Skeletal muscle satellite cell (primary cell): ENCODE results near the gene COPB1.
A peak's percentile ranks its signal among the peaks of the same experiment; 100 is the strongest.
"Not testable (repeated sequence)": the region's sequence is repeated elsewhere in the genome, so short reads cannot be mapped to it uniquely, and the experiment has no call there.

ENCODE experiments used
- H3K27me3 ChIP-seq: 2 replicates; pipeline ENCODE4 v1.7.0; 2013; ENCODE audit warnings: low read length; ENCODE audit not compliant: control insufficient read depth, insufficient read depth
- H3K36me3 ChIP-seq: 2 replicates; pipeline ENCODE4 v1.7.0; 2013; ENCODE audit warnings: mild to moderate bottlenecking, control low read depth, low read length; ENCODE audit not compliant: insufficient read depth
- H3K4me1 ChIP-seq: 2 replicates; pipeline ENCODE4 v1.7.0; 2013; ENCODE audit warnings: low read length; ENCODE audit not compliant: control insufficient read depth, insufficient read depth
- H3K4me2 ChIP-seq: 2 replicates; pipeline ENCODE4 v1.7.0; 2013; ENCODE audit warnings: mild to moderate bottlenecking, low read length
- H3K4me3 ChIP-seq: 2 replicates; pipeline ENCODE4 v1.7.0; 2013; ENCODE audit warnings: low read length
- H3K9ac ChIP-seq: 2 replicates; pipeline ENCODE4 v1.7.0; 2013; ENCODE audit warnings: mild to moderate bottlenecking, low read depth, low read length, moderate library complexity
- H3K9me3 ChIP-seq: replicated peaks from 2 replicates; pipeline ENCODE4 v1.7.0; 2013; ENCODE audit warnings: mild to moderate bottlenecking, control low read depth, low read length

Gene COPB1

DNA sequence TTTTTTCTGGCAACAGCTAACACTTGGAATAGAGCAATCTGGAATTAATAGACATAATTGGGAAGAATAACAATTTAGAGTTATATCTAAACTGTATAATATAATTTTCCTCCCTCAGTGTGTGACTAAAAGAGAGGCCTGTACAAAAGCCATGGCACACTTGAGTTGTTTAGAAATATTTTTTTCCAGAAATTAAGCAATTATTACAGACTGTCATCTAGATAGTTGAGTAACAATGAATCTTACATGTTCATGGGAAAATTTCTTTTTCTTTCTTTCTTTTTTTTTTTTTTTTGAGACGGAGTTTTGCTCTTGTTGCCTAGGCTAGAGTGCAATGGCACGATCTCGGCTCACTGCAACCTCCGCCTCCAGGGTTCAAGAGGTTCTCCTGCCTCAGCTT is 35.6 kb upstream of the COPB1 start:
- H3K9me3 ChIP-seq, H3K27me3 ChIP-seq, H3K36me3 ChIP-seq, H3K9ac ChIP-seq, H3K4me2 ChIP-seq, H3K4me1 ChIP-seq, H3K4me3 ChIP-seq: not testable (repeated sequence)

DNA sequence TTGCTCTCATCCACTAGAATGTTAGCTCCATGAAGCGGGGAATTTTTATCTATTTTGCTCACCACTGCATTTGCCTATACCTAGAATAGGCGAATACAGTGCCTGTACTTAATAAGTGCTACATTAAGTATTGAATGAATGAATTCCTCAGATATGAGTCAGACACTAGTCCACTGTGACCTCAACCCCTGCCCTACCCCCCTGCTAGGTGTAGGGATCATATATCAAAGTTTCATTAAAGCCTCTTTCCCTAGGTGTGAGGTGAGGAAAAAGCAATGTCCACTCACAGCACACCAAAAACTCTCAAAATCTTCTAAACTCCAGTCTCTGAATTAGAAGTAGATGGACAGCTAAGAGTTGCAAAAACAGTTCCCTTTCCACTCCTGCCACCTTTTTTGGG is 30.3 kb upstream of the COPB1 start:
- Histone ChIP-seq H3K4me3 (no peak overlapping the region), H3K4me2 (no peak overlapping the region), H3K4me1 (no peaks in the 10 kb centered on the region), H3K9ac (no peak overlapping the region), H3K9me3 (no peaks in the 10 kb centered on the region), H3K27me3 (no peaks in the 10 kb centered on the region), H3K36me3 (no peaks in the 10 kb centered on the region)

DNA sequence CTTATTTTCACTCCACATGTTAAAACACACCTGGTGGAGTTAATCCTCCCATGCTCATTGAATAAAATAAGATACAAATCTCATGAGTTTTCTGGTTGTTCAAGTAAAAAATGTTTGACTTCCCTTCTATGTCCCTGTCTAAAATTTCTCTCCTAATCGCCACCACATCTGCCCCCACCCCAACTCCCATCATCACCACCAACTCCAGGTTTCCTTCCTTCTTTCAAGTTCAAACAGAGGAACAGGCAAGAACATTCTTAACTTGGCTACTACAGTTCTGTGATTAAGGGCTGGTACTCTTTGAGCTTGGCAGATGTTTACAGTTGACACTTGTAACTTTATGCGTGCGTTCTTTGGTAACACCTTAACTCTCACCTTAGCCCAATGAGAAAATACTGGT is 29.7 kb upstream of the COPB1 start:
- Histone ChIP-seq H3K4me3 (no peak overlapping the region), H3K4me2 (no peak overlapping the region), H3K9me3 (no peaks in the 10 kb centered on the region), H3K9ac (no peak overlapping the region), H3K27me3 (no peaks in the 10 kb centered on the region), H3K36me3 (no peaks in the 10 kb centered on the region), H3K4me1 (no peaks in the 10 kb centered on the region)

DNA sequence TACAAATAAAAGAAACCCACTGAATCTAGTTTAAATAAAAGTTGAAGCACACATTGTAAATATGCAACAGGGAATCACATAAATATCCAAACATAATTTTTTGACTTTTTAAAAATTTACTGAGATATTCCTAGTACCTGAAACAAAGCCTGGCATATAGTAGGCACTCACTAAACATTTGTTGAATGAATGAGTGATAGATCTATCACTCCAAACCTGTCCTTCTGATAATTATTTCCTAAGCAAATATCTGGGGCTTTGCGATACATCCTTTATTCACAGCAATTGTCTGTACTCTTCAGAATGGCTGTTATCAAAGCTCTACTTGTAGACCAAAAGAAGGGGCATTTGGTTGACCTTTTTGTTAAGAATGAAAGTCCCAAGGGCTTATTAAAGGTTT is 23.2 kb upstream of the COPB1 start:
- Histone ChIP-seq H3K4me3 (no peak overlapping the region), H3K27me3 (no peaks in the 10 kb centered on the region)

DNA sequence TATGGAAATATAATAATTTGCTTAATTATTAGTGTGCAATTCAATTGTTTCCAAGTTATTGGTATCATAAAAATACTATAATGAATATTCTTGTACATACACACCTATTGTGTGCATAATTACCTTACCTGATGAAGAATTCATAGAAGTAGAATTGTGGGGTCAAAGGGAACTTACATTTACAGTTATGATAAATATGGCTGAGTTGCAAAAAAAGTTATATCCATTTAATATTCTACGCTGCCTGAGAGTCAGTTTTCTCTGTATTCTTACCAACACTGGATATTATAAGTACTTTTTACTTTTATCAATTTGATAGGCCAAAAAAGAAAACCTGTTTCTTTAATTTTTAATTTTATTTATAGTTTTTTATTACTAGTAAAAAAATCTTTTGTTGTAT is 22.6 kb upstream of the COPB1 start:
- no peak overlapping the region for H3K4me3 ChIP-seq
- peaks cover 11% of the 10 kb centered on the region for H3K36me3 ChIP-seq

More for the DNA sequence above, 23.2 kb upstream of the COPB1 start:
- Histone ChIP-seq H3K36me3 (peaks cover 6% of the 10 kb centered on the region), H3K9ac (no peak overlapping the region), H3K4me2 (no peak overlapping the region), H3K9me3 (no peaks in the 10 kb centered on the region), H3K4me1 (peaks cover 9% of the 10 kb centered on the region)

DNA sequence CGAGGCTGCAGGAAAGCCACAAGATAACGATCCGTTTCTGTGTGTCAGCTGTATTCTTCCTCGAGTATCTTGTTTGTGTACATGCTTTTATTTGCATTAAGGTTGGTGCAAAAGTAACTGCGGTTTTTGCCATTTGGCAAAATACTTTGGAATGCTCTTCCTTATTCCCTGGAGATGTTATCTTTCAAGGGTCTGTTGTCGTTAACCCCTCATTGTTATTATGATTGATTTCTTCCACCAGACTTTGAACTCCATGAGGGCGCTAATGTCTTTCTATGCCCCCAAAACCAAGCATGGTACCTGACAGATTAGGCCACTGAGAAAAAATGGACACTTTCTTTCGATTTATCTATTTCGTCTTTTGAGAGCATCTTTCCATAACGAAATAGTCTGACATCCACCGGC is 21.1 kb upstream of the COPB1 start:
- peak overlapping the region; percentile 83 for H3K4me2 ChIP-seq
- peak overlapping the region; percentile 88 for H3K4me3 ChIP-seq

More for the DNA sequence above, 22.6 kb upstream of the COPB1 start:
- H3K27me3 ChIP-seq = no peaks in the 10 kb centered on the region
- H3K9ac ChIP-seq = no peak overlapping the region
- peaks cover 9% of the 10 kb centered on the region for H3K4me1 ChIP-seq
- no peak overlapping the region for H3K4me2 ChIP-seq
- no peaks in the 10 kb centered on the region for H3K9me3 ChIP-seq

DNA sequence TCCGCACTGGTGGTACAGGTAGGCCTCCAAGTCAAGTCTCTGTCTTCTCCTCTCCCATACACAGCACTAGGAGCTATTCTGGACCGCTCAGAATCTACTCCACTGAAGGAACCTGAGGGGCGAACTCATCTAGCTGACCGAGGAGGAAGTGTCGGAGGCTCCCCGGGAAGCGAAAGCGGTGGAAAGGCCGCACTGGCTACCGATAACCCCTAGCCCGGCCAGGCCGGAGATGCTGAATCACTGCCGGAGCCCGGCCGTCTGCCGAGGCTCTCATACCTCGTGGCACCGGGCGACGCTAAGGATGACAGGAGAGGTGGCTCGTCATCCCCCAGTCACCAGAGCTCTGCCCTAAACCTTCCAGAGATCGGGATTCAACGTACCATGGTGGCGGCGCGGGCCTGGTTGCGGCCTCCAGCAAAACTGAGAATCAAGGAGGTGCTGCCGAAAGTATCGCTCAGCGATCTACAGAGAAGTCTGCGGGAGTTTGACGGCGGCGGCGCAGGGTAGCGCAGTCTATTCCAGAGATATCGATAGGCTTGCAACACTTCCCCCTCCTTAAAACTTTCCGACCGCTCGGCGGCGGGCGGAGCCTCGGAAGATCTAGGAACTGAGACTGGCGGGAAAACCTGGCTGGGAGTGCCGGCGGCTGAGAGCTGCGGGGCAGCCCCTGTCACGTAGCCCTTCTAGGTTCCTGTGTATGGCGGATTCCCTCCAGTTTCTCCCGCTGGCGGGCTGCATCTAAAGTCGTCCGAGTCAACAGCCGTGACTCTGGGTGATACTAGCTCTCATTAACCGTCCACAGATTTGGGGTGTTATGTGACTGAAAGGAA is 20.5 kb upstream of the COPB1 start, which contains the start of gene PSMA1:
Gene PSMA1, minus strand, starts transcription at position 470 of the 830 bp plus-strand sequence. Its CDS starts 87 bp downstream, at position 383.
- peaks cover 9% of the 10 kb centered on the region for H3K4me1 ChIP-seq
- H3K9me3 ChIP-seq = no peaks in the 10 kb centered on the region
- H3K4me3 ChIP-seq = peak within 1 kb of the TSS; percentile 88
- peak within 1 kb of the TSS; percentile 98 for H3K9ac ChIP-seq
- peaks cover 22% of the 10 kb centered on the region for H3K36me3 ChIP-seq
- no peaks in the 10 kb centered on the region for H3K27me3 ChIP-seq
- H3K4me2 ChIP-seq = peak within 1 kb of the TSS; percentile 83

More for the DNA sequence above, 21.1 kb upstream of the COPB1 start:
- Histone ChIP-seq H3K9me3 (no peaks in the 10 kb centered on the region), H3K27me3 (no peaks in the 10 kb centered on the region), H3K36me3 (peaks cover 21% of the 10 kb centered on the region), H3K9ac (peak overlapping the region; percentile 98), H3K4me1 (peaks cover 9% of the 10 kb centered on the region)

DNA sequence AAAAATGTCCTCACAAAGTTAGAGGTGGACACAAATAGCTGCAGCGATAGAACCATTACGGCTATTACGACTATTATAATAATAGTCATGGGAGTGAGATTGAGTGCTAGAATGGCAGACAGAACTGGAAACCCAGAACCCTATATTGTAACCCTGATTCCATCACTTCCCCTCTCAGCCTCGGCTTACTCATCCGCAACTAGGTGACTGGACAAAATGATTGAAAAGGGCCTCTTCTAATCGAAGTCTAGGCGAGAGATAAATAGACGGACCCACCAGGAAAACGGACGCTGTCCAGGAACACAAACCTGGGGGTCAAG is 19.9 kb upstream of the COPB1 start:
- H3K27me3 ChIP-seq = no peaks in the 10 kb centered on the region
- peak overlapping the region; percentile 83 for H3K4me2 ChIP-seq
- H3K4me3 ChIP-seq = peak overlapping the region; percentile 88
- peak overlapping the region; percentile 98 for H3K9ac ChIP-seq
- peaks cover 28% of the 10 kb centered on the region for H3K36me3 ChIP-seq
- H3K9me3 ChIP-seq = no peaks in the 10 kb centered on the region
- peaks cover 9% of the 10 kb centered on the region for H3K4me1 ChIP-seq

DNA sequence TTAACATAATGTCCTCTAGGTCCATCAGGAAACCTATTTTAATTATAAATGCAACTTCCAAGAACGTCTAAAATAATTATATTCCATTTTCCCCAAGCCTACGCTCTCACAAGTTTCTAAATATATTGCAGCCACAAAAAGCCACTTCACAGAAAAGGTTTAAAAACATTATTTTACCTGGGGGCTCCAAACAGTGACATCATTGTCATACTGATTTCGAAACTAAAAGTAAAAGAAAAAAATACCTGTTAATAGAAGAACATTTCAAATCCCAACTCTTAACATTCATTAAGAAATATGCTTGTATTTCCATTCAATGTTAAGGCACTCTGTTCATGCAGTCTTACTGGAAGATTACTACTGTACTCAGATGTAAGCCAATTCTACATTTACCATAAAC is 19.2 kb upstream of the COPB1 start:
- Histone ChIP-seq H3K9ac (peak overlapping the region; percentile 98), H3K9me3 (no peaks in the 10 kb centered on the region)

DNA sequence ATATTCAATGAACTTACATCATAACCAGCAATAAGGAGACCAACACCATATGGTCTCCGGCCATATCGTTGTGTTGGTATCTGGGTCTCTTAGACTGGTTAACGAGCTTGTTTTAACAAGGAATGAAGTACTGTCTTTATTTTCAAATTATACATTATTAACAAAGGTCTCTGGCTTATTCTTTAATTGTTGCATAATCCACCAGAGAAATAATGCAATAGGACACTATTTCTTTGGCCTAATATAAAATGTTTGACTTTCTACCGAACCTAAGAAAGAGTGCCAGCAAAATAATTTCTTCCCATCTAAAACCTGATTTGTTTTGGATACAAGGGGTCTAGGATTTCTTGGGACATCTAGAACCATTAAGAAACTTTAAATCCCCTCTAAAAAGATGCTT is 14.2 kb upstream of the COPB1 start:
- H3K9ac ChIP-seq = no peak overlapping the region
- no peak overlapping the region for H3K4me3 ChIP-seq
- H3K36me3 ChIP-seq = peaks cover 78% of the 10 kb centered on the region
- H3K4me1 ChIP-seq = peaks cover 5% of the 10 kb centered on the region
- H3K27me3 ChIP-seq = no peaks in the 10 kb centered on the region
- no peak overlapping the region for H3K4me2 ChIP-seq
- H3K9me3 ChIP-seq = no peaks in the 10 kb centered on the region

More for the DNA sequence above, 19.2 kb upstream of the COPB1 start:
- H3K4me2 ChIP-seq = peak overlapping the region; percentile 83
- peak overlapping the region; percentile 88 for H3K4me3 ChIP-seq
- peaks cover 9% of the 10 kb centered on the region for H3K4me1 ChIP-seq
- no peaks in the 10 kb centered on the region for H3K27me3 ChIP-seq
- peaks cover 35% of the 10 kb centered on the region for H3K36me3 ChIP-seq

DNA sequence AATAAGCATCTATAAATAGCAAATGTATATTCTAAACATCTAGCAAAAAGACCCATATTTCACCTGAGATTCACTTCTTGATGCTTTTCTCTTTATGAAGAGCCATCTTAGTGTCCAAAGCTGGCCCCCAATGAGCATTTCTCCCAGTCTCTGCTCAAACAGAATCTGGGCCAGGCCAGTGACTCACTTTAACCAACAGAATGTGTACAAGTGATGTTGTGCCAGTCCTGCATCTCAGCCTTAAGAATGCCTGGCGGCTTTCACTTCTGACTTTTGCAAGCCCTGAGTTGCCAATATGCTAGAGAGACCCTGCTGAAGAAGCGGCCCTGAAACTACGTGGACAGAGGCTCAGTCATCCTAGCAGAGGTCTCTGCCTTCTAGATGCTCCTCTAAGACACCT is 6.9 kb upstream of the COPB1 start:
- no peak overlapping the region for H3K4me2 ChIP-seq
- peaks cover 74% of the 10 kb centered on the region for H3K36me3 ChIP-seq
- H3K4me1 ChIP-seq = no peaks in the 10 kb centered on the region
- no peak overlapping the region for H3K9ac ChIP-seq
- no peaks in the 10 kb centered on the region for H3K9me3 ChIP-seq
- H3K4me3 ChIP-seq = no peak overlapping the region
- H3K27me3 ChIP-seq = no peaks in the 10 kb centered on the region

DNA sequence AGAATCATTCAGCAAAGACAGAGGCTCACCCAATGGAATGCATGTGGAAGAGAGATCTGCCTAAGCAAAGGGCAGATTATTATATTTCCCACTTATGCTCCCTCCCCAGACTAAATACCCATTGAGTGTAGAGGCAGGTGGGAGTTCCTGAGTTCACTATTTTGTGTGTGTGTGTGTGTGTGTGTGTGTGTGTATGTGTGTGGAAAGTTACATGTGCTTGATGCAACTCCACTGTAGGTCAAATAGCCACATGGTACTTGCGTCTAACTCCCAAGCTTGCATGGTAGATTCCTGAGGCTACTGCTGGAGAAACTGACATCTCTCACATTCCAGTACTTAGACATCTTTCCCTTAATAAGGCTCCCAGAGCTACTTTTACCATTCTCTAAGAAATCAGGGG is 3.4 kb upstream of the COPB1 start:
- H3K4me1 ChIP-seq = peaks cover 5% of the 10 kb centered on the region
- H3K27me3 ChIP-seq = no peaks in the 10 kb centered on the region
- no peak overlapping the region for H3K4me3 ChIP-seq
- no peaks in the 10 kb centered on the region for H3K9me3 ChIP-seq
- H3K9ac ChIP-seq = no peak overlapping the region
- H3K36me3 ChIP-seq = peaks cover 52% of the 10 kb centered on the region
- H3K4me2 ChIP-seq = no peak overlapping the region
